ENCODE measurements around the gene DPF3.

DPF3 gene

GRCh38 chr14:72833174-72833573 lies 60.7 kb downstream of the DPF3 start:
- DNase-seq: no peak

- DNase-seq: no peak
Measured at GRCh38 chr14:72830786-72831594, 62.9 kb downstream of the DPF3 start.

GRCh38 chr14:72830356-72830755 lies 63.5 kb downstream of the DPF3 start:
- no peak for DNase-seq

- DNase-seq: no peak
Measured at GRCh38 chr14:72828604-72829003, 65.3 kb downstream of the DPF3 start.

- DNase-seq: no peak
Measured at GRCh38 chr14:72826039-72826438, 67.9 kb downstream of the DPF3 start.

- DNase-seq: no peak
Measured at GRCh38 chr14:72825486-72825885, 68.4 kb downstream of the DPF3 start.

- no peak for DNase-seq
Measured at GRCh38 chr14:72824051-72824450, 69.8 kb downstream of the DPF3 start.

- no peak for DNase-seq
Measured at GRCh38 chr14:72822946-72823611, 70.8 kb downstream of the DPF3 start.

GRCh38 chr14:72818998-72819397 lies 74.9 kb downstream of the DPF3 start:
- no peak for DNase-seq

GRCh38 chr14:72816287-72816686 lies 77.6 kb downstream of the DPF3 start:
- no peak for DNase-seq

- DNase-seq: no peak
Measured at GRCh38 chr14:72815430-72815829, 78.5 kb downstream of the DPF3 start.

- DNase-seq: no peak
Measured at GRCh38 chr14:72812292-72812851, 81.5 kb downstream of the DPF3 start.

GRCh38 chr14:72810201-72810600 lies 83.7 kb downstream of the DPF3 start:
- DNase-seq: peak; percentile 49

GRCh38 chr14:72809063-72809462 lies 84.8 kb downstream of the DPF3 start:
- no peak for DNase-seq

- no peak for DNase-seq
Measured at GRCh38 chr14:72808564-72808963, 85.3 kb downstream of the DPF3 start.

- DNase-seq: no peak
Measured at GRCh38 chr14:72802588-72802946, 91.3 kb downstream of the DPF3 start.

GRCh38 chr14:72801836-72802587 lies 91.9 kb downstream of the DPF3 start:
- no peak for DNase-seq

- DNase-seq: no peak
Measured at GRCh38 chr14:72801381-72801812, 92.5 kb downstream of the DPF3 start.

- DNase-seq: no peak
Measured at GRCh38 chr14:72800848-72801370, 93.0 kb downstream of the DPF3 start.

- DNase-seq: no peak
Measured at GRCh38 chr14:72800296-72800695, 93.6 kb downstream of the DPF3 start.

- no peak for DNase-seq
Measured at GRCh38 chr14:72796935-72797334, 97.0 kb downstream of the DPF3 start.

- DNase-seq: no peak
Measured at GRCh38 chr14:72793156-72793939, 100.6 kb downstream of the DPF3 start.

All from CD4-positive, alpha-beta T cell treated with Interleukin-12 subunit alpha and Interleukin-12 subunit beta, for 1 hour (primary cell).